ENCODE results near the gene QPRT. TPM values are rescaled to one million over a fixed set of nuclear protein-coding genes. Genes with fewer than 3 reads are reported as not detected.

QPRT gene
- total and polyA plus RNA-seq, 2 of the 13 experiments (the other 11 are each of a cell fraction or from before 2014, with no cell fraction given) = 130 to 218 TPM

DNA sequence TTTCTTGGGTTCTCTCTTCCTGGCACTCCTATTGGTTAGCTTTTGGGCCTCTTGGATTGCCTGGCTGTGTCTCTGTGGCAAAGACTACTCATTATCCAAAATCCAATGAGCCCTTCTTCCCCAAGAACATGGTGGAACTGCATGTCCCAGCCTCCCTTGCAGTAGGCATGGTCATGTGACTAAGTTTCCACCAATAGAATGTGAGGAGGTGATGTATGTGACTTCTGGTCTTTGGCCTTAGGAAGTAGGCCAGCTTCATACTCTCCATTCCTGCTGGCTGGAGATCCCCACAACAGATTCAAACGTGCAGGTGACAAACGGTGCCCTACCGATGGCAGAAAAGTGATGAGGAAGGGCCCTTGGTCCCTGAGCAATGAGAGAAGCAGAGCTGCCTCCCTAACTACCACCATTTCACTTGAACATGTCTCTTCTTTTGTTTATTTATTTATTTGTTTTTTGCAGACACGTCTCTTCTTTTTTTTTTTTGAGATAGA is 33.2 kb upstream of the QPRT start (continued):
- TF ChIP-seq, protein P1, sequence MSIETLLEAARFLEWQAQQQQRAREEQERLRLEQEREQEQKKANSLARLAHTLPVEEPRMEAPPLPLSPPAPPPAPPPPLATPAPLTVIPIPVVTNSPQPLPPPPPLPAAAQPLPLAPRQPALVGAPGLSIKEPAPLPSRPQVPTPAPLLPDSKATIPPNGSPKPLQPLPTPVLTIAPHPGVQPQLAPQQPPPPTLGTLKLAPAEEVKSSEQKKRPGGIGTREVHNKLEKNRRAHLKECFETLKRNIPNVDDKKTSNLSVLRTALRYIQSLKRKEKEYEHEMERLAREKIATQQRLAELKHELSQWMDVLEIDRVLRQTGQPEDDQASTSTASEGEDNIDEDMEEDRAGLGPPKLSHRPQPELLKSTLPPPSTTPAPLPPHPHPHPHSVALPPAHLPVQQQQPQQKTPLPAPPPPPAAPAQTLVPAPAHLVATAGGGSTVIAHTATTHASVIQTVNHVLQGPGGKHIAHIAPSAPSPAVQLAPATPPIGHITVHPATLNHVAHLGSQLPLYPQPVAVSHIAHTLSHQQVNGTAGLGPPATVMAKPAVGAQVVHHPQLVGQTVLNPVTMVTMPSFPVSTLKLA (IDR thresholded peaks at IDR 0.05) = no peak
- TF ChIP-seq, protein P2, sequence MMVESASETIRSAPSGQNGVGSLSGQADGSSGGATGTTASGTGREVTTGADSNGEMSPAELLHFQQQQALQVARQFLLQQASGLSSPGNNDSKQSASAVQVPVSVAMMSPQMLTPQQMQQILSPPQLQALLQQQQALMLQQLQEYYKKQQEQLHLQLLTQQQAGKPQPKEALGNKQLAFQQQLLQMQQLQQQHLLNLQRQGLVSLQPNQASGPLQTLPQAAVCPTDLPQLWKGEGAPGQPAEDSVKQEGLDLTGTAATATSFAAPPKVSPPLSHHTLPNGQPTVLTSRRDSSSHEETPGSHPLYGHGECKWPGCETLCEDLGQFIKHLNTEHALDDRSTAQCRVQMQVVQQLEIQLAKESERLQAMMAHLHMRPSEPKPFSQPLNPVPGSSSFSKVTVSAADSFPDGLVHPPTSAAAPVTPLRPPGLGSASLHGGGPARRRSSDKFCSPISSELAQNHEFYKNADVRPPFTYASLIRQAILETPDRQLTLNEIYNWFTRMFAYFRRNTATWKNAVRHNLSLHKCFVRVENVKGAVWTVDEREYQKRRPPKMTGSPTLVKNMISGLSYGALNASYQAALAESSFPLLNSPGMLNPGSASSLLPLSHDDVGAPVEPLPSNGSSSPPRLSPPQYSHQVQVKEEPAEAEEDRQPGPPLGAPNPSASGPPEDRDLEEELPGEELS (CRISPR knock-in tag; IDR thresholded peaks at IDR 0.05) = no peak
- no peak for TF ChIP-seq ZNF256 (CRISPR knock-in tag; conservative IDR thresholded peaks at IDR 0.05)
- TF ChIP-seq, protein P3, sequence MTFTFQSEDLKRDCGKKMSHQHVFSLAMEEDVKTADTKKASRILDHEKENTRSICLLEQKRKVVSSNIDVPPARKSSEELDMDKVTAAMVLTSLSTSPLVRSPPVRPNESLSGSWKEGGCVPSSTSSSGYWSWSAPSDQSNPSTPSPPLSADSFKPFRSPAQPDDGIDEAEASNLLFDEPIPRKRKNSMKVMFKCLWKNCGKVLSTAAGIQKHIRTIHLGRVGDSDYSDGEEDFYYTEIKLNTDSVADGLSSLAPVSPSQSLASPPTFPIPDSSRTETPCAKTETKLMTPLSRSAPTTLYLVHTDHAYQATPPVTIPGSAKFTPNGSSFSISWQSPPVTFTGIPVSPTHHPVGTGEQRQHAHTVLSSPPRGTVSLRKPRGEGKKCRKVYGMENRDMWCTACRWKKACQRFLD (CRISPR knock-in tag; IDR thresholded peaks at IDR 0.05; ENCODE audit: borderline replicate concordance) = no peak
- TF ChIP-seq, protein P4, sequence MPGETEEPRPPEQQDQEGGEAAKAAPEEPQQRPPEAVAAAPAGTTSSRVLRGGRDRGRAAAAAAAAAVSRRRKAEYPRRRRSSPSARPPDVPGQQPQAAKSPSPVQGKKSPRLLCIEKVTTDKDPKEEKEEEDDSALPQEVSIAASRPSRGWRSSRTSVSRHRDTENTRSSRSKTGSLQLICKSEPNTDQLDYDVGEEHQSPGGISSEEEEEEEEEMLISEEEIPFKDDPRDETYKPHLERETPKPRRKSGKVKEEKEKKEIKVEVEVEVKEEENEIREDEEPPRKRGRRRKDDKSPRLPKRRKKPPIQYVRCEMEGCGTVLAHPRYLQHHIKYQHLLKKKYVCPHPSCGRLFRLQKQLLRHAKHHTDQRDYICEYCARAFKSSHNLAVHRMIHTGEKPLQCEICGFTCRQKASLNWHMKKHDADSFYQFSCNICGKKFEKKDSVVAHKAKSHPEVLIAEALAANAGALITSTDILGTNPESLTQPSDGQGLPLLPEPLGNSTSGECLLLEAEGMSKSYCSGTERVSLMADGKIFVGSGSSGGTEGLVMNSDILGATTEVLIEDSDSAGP (CRISPR knock-in tag; IDR thresholded peaks at IDR 0.05; ENCODE audit: borderline replicate concordance) = no peak
- TF ChIP-seq ZNF607 (CRISPR knock-in tag; IDR thresholded peaks at IDR 0.05; ENCODE audit: borderline replicate concordance) = no peak
- TF ChIP-seq, protein P5, sequence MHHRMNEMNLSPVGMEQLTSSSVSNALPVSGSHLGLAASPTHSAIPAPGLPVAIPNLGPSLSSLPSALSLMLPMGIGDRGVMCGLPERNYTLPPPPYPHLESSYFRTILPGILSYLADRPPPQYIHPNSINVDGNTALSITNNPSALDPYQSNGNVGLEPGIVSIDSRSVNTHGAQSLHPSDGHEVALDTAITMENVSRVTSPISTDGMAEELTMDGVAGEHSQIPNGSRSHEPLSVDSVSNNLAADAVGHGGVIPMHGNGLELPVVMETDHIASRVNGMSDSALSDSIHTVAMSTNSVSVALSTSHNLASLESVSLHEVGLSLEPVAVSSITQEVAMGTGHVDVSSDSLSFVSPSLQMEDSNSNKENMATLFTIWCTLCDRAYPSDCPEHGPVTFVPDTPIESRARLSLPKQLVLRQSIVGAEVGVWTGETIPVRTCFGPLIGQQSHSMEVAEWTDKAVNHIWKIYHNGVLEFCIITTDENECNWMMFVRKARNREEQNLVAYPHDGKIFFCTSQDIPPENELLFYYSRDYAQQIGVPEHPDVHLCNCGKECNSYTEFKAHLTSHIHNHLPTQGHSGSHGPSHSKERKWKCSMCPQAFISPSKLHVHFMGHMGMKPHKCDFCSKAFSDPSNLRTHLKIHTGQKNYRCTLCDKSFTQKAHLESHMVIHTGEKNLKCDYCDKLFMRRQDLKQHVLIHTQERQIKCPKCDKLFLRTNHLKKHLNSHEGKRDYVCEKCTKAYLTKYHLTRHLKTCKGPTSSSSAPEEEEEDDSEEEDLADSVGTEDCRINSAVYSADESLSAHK (CRISPR knock-in tag; IDR thresholded peaks at IDR 0.05; ENCODE audit: borderline replicate concordance) = no peak
- TF ChIP-seq, protein P6, sequence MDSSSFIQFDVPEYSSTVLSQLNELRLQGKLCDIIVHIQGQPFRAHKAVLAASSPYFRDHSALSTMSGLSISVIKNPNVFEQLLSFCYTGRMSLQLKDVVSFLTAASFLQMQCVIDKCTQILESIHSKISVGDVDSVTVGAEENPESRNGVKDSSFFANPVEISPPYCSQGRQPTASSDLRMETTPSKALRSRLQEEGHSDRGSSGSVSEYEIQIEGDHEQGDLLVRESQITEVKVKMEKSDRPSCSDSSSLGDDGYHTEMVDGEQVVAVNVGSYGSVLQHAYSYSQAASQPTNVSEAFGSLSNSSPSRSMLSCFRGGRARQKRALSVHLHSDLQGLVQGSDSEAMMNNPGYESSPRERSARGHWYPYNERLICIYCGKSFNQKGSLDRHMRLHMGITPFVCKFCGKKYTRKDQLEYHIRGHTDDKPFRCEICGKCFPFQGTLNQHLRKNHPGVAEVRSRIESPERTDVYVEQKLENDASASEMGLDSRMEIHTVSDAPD (CRISPR knock-in tag; IDR thresholded peaks at IDR 0.05) = no peak
- TF ChIP-seq, protein P7, sequence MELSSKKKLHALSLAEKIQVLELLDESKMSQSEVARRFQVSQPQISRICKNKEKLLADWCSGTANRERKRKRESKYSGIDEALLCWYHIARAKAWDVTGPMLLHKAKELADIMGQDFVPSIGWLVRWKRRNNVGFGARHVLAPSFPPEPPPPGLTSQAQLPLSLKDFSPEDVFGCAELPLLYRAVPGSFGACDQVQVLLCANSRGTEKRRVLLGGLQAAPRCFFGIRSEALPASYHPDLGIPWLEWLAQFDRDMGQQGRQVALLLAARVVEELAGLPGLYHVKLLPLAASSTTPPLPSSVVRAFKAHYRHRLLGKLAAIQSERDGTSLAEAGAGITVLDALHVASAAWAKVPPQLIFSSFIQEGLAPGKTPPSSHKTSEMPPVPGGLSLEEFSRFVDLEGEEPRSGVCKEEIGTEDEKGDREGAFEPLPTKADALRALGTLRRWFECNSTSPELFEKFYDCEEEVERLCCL (CRISPR knock-in tag; IDR thresholded peaks at IDR 0.05; ENCODE audit: borderline replicate concordance) = no peak
- TF ChIP-seq ZNF616 (CRISPR knock-in tag; IDR thresholded peaks at IDR 0.05; ENCODE audit: low read depth) = no peak
- TF ChIP-seq PCBP1 (IDR thresholded peaks at IDR 0.05; ENCODE audit: borderline replicate concordance, low read depth, low read length) = no peak
- no peak for TF ChIP-seq ZNF343 (CRISPR knock-in tag; IDR thresholded peaks at IDR 0.05)
- no peak for TF ChIP-seq MTA3 (CRISPR knock-in tag; IDR thresholded peaks at IDR 0.05)
- no peak for TF ChIP-seq MAF1 (CRISPR knock-in tag; IDR thresholded peaks at IDR 0.05; ENCODE audit: borderline replicate concordance)
- TF ChIP-seq NFYB (CRISPR knock-in tag; IDR thresholded peaks at IDR 0.05) = peak; percentile 88
